Activated CD8-positive, alpha-beta T cell treated with anti-CD3 and anti-CD28 coated beads, Interleukin-2, amount 10 ng/mL, durations not matched to agents 7 days and 5 days (primary cell): Measurements from ENCODE around the gene TRAF7. TPM values are rescaled to one million over a fixed set of nuclear protein-coding genes. Genes with fewer than 3 reads are reported as not detected.
"Not testable (repeated sequence)": the region's sequence is repeated elsewhere in the genome, so short reads cannot be mapped to it uniquely, and the experiment has no call there.

ENCODE experiments used
- ATAC-seq: fragments of 150-1000 bp; cut with Tn5 transposase; one replicate; pipeline ENCODE4 v1.10.0; 2021; ENCODE audit warnings: moderate library complexity
- CTCF ChIA-PET: fragments of 350-600 bp; sonication (Branson Sonifier 250); formaldehyde crosslinking; loops from one replicate; lab custom pipeline; 2021; ENCODE audit warnings: antibody characterized with exemption; lab: Charles Lee
- POLR2A ChIA-PET: fragments of 350-600 bp; sonication (Branson Sonifier 250); formaldehyde crosslinking; loops from one replicate; lab custom pipeline; 2021; ENCODE audit warnings: antibody characterized with exemption; lab: Charles Lee
- DNase-seq: peaks from one replicate; pipeline ENCODE4 v3.0.0-alpha.2; 2020
- H3K27ac Mint-ChIP-seq: one replicate; pipeline ENCODE4 v1.8.0; 2021; ENCODE audit warnings: mild to moderate bottlenecking, mixed read lengths
- H3K27me3 Mint-ChIP-seq: one replicate; pipeline ENCODE4 v1.8.0; 2021; ENCODE audit warnings: low read depth, mixed read lengths
- H3K36me3 Mint-ChIP-seq: one replicate; pipeline ENCODE4 v1.8.0; 2021; ENCODE audit warnings: low read depth, mixed read lengths
- H3K4me1 Mint-ChIP-seq: one replicate; pipeline ENCODE4 v1.8.0; 2021; ENCODE audit warnings: low read depth, mixed read lengths
- H3K4me3 Mint-ChIP-seq: one replicate; pipeline ENCODE4 v1.8.0; 2021; ENCODE audit warnings: mild to moderate bottlenecking, mixed read lengths
- H3K9me3 Mint-ChIP-seq: one replicate; pipeline ENCODE4 v1.8.0; 2022; ENCODE audit warnings: mixed read lengths; ENCODE audit not compliant: insufficient read depth
- total RNA-seq, 2 experiments: library from RNA; stranded (reverse); gene quantifications; one replicate each; pipeline ENCODE4 v1.2.3, GENCODE V29; 2021

Gene TRAF7
- total RNA-seq, 2 experiments from 2014 or later, result 56.8 to 59.5 TPM

- peaks cover 11% of the 10 kb centered on the region for H3K4me1 Mint-ChIP-seq
- peak within 1 kb of the TSS; percentile 95 for H3K27ac Mint-ChIP-seq
- H3K9me3 Mint-ChIP-seq, H3K27me3 Mint-ChIP-seq, H3K36me3 Mint-ChIP-seq: not testable (repeated sequence)
- peak within 1 kb of the TSS; percentile 91 for H3K4me3 Mint-ChIP-seq
- ChIA-PET CTCF (interaction anchor here (0.6 to 2.1 kb wide), 5 partner anchors 12 to 377 kb away, joined by 3 to 13 read pairs (median 8); partner anchors contain the start of gene TRAF7), POLR2A (interaction anchor here (1.3 to 1.5 kb wide), 2 partner anchors 16 to 19 kb away, joined by 4 to 6 read pairs; partner anchors contain the start of gene TRAF7)
- DNase-seq (peak; percentile 98), ATAC-seq (peak; percentile 95)
Observed at GRCh38 chr16:2135770-2136490, 19.7 kb upstream of the TRAF7 start, which contains the start of gene PKD1. Gene PKD1 (minus strand): TSS chr16:2135898. CDS start chr16:2135689, 209 bp downstream.

- Mint-ChIP-seq H3K4me1 (peaks cover 5% of the 10 kb centered on the region), H3K27ac (no peak overlapping the region), H3K9me3 (no peaks in the 10 kb centered on the region), H3K36me3 (no peaks in the 10 kb centered on the region), H3K4me3 (no peak overlapping the region), H3K27me3 (no peaks in the 10 kb centered on the region)
- CTCF ChIA-PET, result no interaction called here
- peak; percentile 25 for ATAC-seq
- DNase-seq, result no peak
- POLR2A ChIA-PET, result interaction anchor here (1.2 kb wide), 1 partner anchor 12 kb away, joined by 5 read pairs; the partner anchor contains the start of gene TRAF7
Observed at GRCh38 chr16:2142942-2143877, 12.4 kb upstream of the TRAF7 start.

- Mint-ChIP-seq H3K36me3 (no peaks in the 10 kb centered on the region), H3K4me3 (no peak overlapping the region), H3K27me3 (no peaks in the 10 kb centered on the region), H3K4me1 (peaks cover 5% of the 10 kb centered on the region), H3K9me3 (no peaks in the 10 kb centered on the region), H3K27ac (no peak overlapping the region)
- POLR2A ChIA-PET, result interaction anchor here (1.2 to 3.6 kb wide), 2 partner anchors 11 kb away, joined by 5 to 39 read pairs; partner anchors contain the start of gene TRAF7
- CTCF ChIA-PET, result no interaction called here
- no peak for DNase-seq
- no peak for ATAC-seq
Observed at GRCh38 chr16:2143878-2144485, 11.6 kb upstream of the TRAF7 start.

GRCh38 chr16:2145843-2146242, 9.7 kb upstream of the TRAF7 start:
- Mint-ChIP-seq H3K4me1 (peaks cover 15% of the 10 kb centered on the region), H3K4me3 (no peak overlapping the region), H3K27me3 (no peaks in the 10 kb centered on the region), H3K36me3 (no peaks in the 10 kb centered on the region), H3K9me3 (no peaks in the 10 kb centered on the region), H3K27ac (no peak overlapping the region)
- ChIA-PET POLR2A (interaction anchor here (0.7 to 3.6 kb wide), 2 partner anchors 9 to 155 kb away, joined by 3 to 39 read pairs; partner anchors contain the start of gene TRAF7), CTCF (interaction anchor here (0.9 to 3.3 kb wide), 3 partner anchors 9 to 142 kb away, joined by 3 to 10 read pairs (median 4); partner anchors contain the start of gene TRAF7)
- DNase-seq (no peak), ATAC-seq (no peak)

GRCh38 chr16:2147378-2147777, 8.2 kb upstream of the TRAF7 start:
- ATAC-seq, result no peak
- CTCF ChIA-PET, result interaction anchor here (1.3 to 3.3 kb wide), 6 partner anchors 12 to 156 kb away, joined by 3 to 10 read pairs (median 4); partner anchors contain the start of gene PKD1
- Mint-ChIP-seq H3K27me3 (no peaks in the 10 kb centered on the region), H3K9me3 (no peaks in the 10 kb centered on the region), H3K36me3 (peaks cover 14% of the 10 kb centered on the region), H3K27ac (no peak overlapping the region), H3K4me3 (no peak overlapping the region), H3K4me1 (peaks cover 26% of the 10 kb centered on the region)
- DNase-seq, result no peak
- POLR2A ChIA-PET, result interaction anchor here (3.6 kb wide), 1 partner anchor 8 kb away, joined by 39 read pairs; the partner anchor contains the start of gene TRAF7

- H3K27me3 Mint-ChIP-seq, result no peaks in the 10 kb centered on the region
- ATAC-seq, result peak; percentile 54
- ChIA-PET POLR2A (no interaction called here), CTCF (interaction anchor here (1.3 to 3.3 kb wide), 6 partner anchors 12 to 157 kb away, joined by 3 to 10 read pairs (median 4); partner anchors contain the start of gene PKD1)
- H3K4me1 Mint-ChIP-seq, result peaks cover 32% of the 10 kb centered on the region
- H3K27ac Mint-ChIP-seq, result no peak within 1 kb of the TSS
- peaks cover 16% of the 10 kb centered on the region for H3K36me3 Mint-ChIP-seq
- peak within 1 kb of the TSS; percentile 28 for H3K4me3 Mint-ChIP-seq
- peak; percentile 50 for DNase-seq
- H3K9me3 Mint-ChIP-seq, result no peaks in the 10 kb centered on the region
Observed at GRCh38 chr16:2147981-2148671, 7.5 kb upstream of the TRAF7 start, which contains the start of gene RAB26. Gene RAB26 (plus strand): TSS chr16:2148625. CDS start chr16:2148784, 159 bp downstream.

- Mint-ChIP-seq H3K36me3 (peaks cover 25% of the 10 kb centered on the region), H3K4me3 (peak overlapping the region; percentile 28), H3K4me1 (peaks cover 37% of the 10 kb centered on the region), H3K27me3 (no peaks in the 10 kb centered on the region), H3K27ac (no peak overlapping the region), H3K9me3 (no peaks in the 10 kb centered on the region)
- DNase-seq (peak; percentile 50), ATAC-seq (peak; percentile 13)
- ChIA-PET POLR2A (interaction anchor here (0.9 kb wide), 1 partner anchor 189 kb away, joined by 3 read pairs; no protein-coding TSS in a partner anchor), CTCF (interaction anchor here (1.8 kb wide), 1 partner anchor 9 kb away, joined by 5 read pairs; no protein-coding TSS in a partner anchor)
Observed at GRCh38 chr16:2148714-2149629, 6.6 kb upstream of the TRAF7 start.

GRCh38 chr16:2149630-2150417, 5.8 kb upstream of the TRAF7 start:
- DNase-seq (no peak), ATAC-seq (no peak)
- Mint-ChIP-seq H3K27ac (no peak overlapping the region), H3K36me3 (peaks cover 33% of the 10 kb centered on the region), H3K9me3 (no peaks in the 10 kb centered on the region), H3K4me3 (peak overlapping the region; percentile 18), H3K4me1 (peaks cover 38% of the 10 kb centered on the region), H3K27me3 (no peaks in the 10 kb centered on the region)
- POLR2A ChIA-PET, result interaction anchor here (0.9 kb wide), 1 partner anchor 190 kb away, joined by 3 read pairs; no protein-coding TSS in a partner anchor
- CTCF ChIA-PET, result interaction anchor here (1.8 kb wide), 1 partner anchor 10 kb away, joined by 5 read pairs; no protein-coding TSS in a partner anchor
